ENCODE data around the gene CCNK. TPM values are rescaled to one million over a fixed set of nuclear protein-coding genes. Genes with fewer than 3 reads are reported as not detected.

Gene CCNK
- total RNA-seq = 28.3 and 42.3 TPM in 2 replicates

DNA sequence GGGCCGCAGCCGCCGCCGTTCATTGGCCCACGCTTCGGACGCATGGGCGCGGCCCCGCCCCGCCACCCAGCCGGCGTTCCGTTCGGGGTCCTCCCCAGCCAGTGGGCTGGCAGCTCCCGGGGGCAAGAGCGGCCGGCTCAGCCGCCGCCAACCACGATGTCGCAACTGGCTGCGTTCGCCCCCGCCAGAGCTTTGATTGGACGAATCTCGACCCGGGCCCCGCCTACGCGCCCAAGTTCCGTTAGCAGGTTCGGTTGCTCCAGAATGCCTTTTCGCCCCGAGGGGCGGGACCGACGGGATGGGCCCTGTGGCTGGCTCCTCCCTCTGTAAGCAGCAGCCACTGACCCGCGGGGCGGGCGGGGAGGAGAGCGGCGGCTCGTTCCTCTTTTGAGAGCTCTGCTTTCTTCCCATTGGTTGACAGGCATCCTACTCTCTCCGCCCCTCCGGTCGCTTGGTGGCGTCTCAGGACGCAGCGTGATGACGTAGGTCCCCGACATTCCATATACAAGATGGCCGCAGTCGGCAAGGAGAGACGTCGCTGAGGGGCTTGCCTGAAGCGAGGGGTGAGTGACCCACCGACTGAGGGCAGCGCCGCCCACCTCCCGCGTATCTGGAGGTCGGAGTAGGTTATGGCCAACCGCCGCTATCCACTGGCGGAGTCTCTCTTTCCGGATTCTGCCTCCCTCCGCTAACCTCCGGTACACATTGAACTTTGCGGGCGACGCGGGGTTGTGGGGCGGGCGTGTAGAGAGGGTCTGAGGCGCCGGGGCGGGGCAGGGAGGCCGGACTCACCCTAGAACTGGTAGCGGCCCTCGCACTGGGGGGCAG lies at the start of gene CCNK:
TSS of gene CCNK (plus strand) at position 493 of the 828 bp plus-strand sequence. CDS start 11,269 bp downstream, outside the sequence.

DNA sequence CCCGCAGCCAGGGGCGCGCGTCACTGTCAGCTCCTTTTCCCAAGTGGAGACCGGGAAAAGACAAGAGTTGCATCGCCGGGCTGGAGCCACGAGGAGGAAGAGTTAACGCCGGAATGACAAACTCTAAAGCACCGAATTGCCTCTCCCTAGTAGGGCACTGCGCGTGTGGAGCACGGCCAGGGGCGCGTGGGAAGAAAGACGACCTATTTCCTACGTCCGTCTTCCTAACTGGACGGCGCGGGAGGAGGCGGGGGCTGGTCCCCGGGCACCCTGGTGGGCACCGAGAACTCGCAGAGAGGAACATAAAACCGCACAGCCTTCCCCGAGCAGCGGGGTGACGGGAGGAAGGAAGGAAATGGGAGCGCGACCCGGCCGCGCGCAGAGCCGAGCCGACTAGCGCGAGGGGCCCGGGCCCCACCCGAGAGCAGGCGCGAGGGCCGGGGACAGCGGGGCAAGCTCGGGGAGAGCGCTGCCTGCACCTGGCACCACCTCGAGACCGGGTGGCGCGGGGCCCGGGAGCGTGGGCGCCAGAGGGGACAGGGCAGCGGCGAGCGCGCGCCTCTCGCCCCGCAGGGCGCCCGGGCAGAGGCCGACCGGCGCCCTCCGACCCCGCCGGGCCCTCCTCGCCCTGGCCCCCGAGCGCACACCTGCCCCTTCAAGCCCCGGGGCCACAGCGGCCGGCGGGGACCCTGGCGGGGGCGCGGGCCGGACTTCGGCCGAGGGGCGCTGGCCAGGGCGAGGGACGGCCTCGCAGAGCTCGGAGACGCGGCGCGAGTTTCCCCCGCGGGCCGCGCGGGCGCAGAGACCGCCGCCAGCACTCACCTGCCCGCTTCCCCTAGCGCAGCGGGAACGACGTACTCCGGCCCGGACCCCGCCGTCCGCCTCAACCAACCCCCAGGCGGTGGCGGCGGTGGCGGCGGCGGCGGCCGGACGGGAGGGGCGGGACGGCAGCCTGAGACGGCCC lies 1.0 kb upstream of the CCNK start, which contains the start of gene SETD3:
TSS of gene SETD3 (minus strand) at position 954 of the 964 bp plus-strand sequence. CDS start 15,054 bp downstream, outside the sequence.

Other genes with a start within 250 kb of the CCNK start
- gene BCL11B, start 209.2 kb upstream of the CCNK start, total RNA-seq = under 0.01 TPM in 1 of 2 replicates, not detected in the other
- gene SETD3, start 550 bp upstream of the CCNK start, total RNA-seq = 42.0 and 42.5 TPM in 2 replicates
- 5.0 and 6.8 TPM in 2 replicates for gene CCDC85C, start 122.8 kb downstream of the CCNK start, total RNA-seq
- 9.3 and 20.7 TPM in 2 replicates for gene HHIPL1, start 163.7 kb downstream of the CCNK start, total RNA-seq
- 0.29 and 0.99 TPM in 2 replicates for gene CYP46A1, start 202.9 kb downstream of the CCNK start, total RNA-seq